WTC11 (cell line): ENCODE measurements around the gene TMPRSS13. TPM values are rescaled to one million over a fixed set of nuclear protein-coding genes. Genes with fewer than 3 reads are reported as not detected.

ENCODE experiments used
- ATAC-seq: fragments of 200-7000 bp; cut with Tn5 transposase; 2 replicates; pipeline ENCODE4 v1.10.0; 2021; ENCODE audit warnings: mild to moderate bottlenecking, moderate library complexity
- CTCF ChIA-PET: fragments of 300-600 bp; sonication (Branson Sonifier 250); formaldehyde crosslinking; loops from one replicate; lab custom pipeline; 2021; ENCODE audit warnings: antibody characterized with exemption; lab: Charles Lee
- POLR2A ChIA-PET: fragments of 350-600 bp; sonication (Branson Sonifier 250); formaldehyde crosslinking; loops from one replicate; lab custom pipeline; 2021; ENCODE audit warnings: antibody characterized with exemption; lab: Charles Lee
- DNase-seq: peaks from one replicate; pipeline ENCODE4 v3.0.0; 2021; ENCODE audit warnings: low spot score
- H3K27ac Mint-ChIP-seq: 2 replicates; pipeline ENCODE4 v1.8.0; 2021; ENCODE audit warnings: mixed read lengths
- H3K27me3 Mint-ChIP-seq: 2 replicates; pipeline ENCODE4 v1.8.0; 2021; ENCODE audit warnings: low read depth, mild to moderate bottlenecking, moderate library complexity, mixed read lengths
- H3K36me3 Mint-ChIP-seq: 2 replicates; pipeline ENCODE4 v1.8.0; 2021; ENCODE audit warnings: mixed read lengths
- H3K4me1 Mint-ChIP-seq: 2 replicates; pipeline ENCODE4 v1.8.0; 2022; ENCODE audit warnings: mixed read lengths
- H3K4me3 Mint-ChIP-seq: 2 replicates; pipeline ENCODE4 v1.8.0; 2021; ENCODE audit warnings: mild to moderate bottlenecking, moderate library complexity, mixed read lengths
- H3K9me3 Mint-ChIP-seq: 2 replicates; pipeline ENCODE4 v1.8.0; 2021; ENCODE audit warnings: mixed read lengths
- CREM ChIP-seq: sonication (generic); formaldehyde crosslinking; IDR thresholded peaks from 2 replicates; pipeline ENCODE4 v1.8.1; 2022; ENCODE audit warnings: mild to moderate bottlenecking, missing genetic modification reagents, moderate library complexity
- ESRRA ChIP-seq: sonication (generic); formaldehyde crosslinking; IDR thresholded peaks from 2 replicates; pipeline ENCODE4 v1.8.1; 2022; ENCODE audit warnings: mild to moderate bottlenecking, missing genetic modification reagents, borderline replicate concordance
- GTF2I ChIP-seq: fragments of 250-450 bp; sonication (Bioruptor Pico); conservative IDR thresholded peaks from 2 replicates; pipeline ENCODE4 v1.4.0; 2021; ENCODE audit warnings: mild to moderate bottlenecking
- JAZF1 ChIP-seq: fragments of 250-450 bp; sonication (Bioruptor Pico); IDR thresholded peaks from 2 replicates; pipeline ENCODE4 v1.9.0; 2021; ENCODE audit warnings: moderate library complexity, mild to moderate bottlenecking, inconsistent platforms
- NFE2L1 ChIP-seq: sonication (generic); formaldehyde crosslinking; IDR thresholded peaks from 2 replicates; pipeline ENCODE4 v1.8.1; 2023; ENCODE audit warnings: missing genetic modification reagents
- RORB ChIP-seq: fragments of 250-450 bp; sonication (Bioruptor Pico); IDR thresholded peaks from 2 replicates; pipeline ENCODE4 v1.9.0; 2021; ENCODE audit warnings: mild to moderate bottlenecking
- SOX15 ChIP-seq: fragments of 250-450 bp; sonication (Bioruptor Pico); IDR thresholded peaks from 2 replicates; pipeline ENCODE4 v1.9.0; 2021; ENCODE audit warnings: mild to moderate bottlenecking
- TCF7 ChIP-seq: sonication (generic); formaldehyde crosslinking; IDR thresholded peaks from 2 replicates; pipeline ENCODE4 v1.8.0; 2022; ENCODE audit warnings: mild to moderate bottlenecking, low read depth, missing genetic modification reagents, moderate library complexity
- ZNF416 ChIP-seq: fragments of 250-450 bp; sonication (Bioruptor Pico); IDR thresholded peaks from 2 replicates; pipeline ENCODE4 v1.9.0; 2021; ENCODE audit warnings: mild to moderate bottlenecking, inconsistent platforms
- total RNA-seq: library from RNA; stranded (reverse); gene quantifications from 3 replicates; pipeline ENCODE4 v1.2.3, GENCODE V29; 2021
- TF ChIP-seq, protein P1 (sequence below): fragments of 250-450 bp; sonication (Bioruptor Pico); IDR thresholded peaks from 2 replicates; pipeline ENCODE4 v1.9.0; 2021; ENCODE audit warnings: mild to moderate bottlenecking, borderline replicate concordance
- TF ChIP-seq, protein P2 (sequence below): sonication (generic); formaldehyde crosslinking; IDR thresholded peaks from 2 replicates; pipeline ENCODE4 v1.8.1; 2023; ENCODE audit warnings: mild to moderate bottlenecking, missing genetic modification reagents
- TF ChIP-seq, protein P3 (sequence below): sonication (generic); formaldehyde crosslinking; IDR thresholded peaks from 2 replicates; pipeline ENCODE4 v1.8.1; 2022; ENCODE audit warnings: missing genetic modification reagents, borderline replicate concordance
- TF ChIP-seq, protein P4 (sequence below): sonication (generic); formaldehyde crosslinking; conservative IDR thresholded peaks from 2 replicates; pipeline ENCODE4 v1.8.1; 2022; ENCODE audit warnings: mild to moderate bottlenecking, missing genetic modification reagents

TMPRSS13 gene
- total RNA-seq, 1 experiment from 2014 or later: 0.63 TPM

DNA sequence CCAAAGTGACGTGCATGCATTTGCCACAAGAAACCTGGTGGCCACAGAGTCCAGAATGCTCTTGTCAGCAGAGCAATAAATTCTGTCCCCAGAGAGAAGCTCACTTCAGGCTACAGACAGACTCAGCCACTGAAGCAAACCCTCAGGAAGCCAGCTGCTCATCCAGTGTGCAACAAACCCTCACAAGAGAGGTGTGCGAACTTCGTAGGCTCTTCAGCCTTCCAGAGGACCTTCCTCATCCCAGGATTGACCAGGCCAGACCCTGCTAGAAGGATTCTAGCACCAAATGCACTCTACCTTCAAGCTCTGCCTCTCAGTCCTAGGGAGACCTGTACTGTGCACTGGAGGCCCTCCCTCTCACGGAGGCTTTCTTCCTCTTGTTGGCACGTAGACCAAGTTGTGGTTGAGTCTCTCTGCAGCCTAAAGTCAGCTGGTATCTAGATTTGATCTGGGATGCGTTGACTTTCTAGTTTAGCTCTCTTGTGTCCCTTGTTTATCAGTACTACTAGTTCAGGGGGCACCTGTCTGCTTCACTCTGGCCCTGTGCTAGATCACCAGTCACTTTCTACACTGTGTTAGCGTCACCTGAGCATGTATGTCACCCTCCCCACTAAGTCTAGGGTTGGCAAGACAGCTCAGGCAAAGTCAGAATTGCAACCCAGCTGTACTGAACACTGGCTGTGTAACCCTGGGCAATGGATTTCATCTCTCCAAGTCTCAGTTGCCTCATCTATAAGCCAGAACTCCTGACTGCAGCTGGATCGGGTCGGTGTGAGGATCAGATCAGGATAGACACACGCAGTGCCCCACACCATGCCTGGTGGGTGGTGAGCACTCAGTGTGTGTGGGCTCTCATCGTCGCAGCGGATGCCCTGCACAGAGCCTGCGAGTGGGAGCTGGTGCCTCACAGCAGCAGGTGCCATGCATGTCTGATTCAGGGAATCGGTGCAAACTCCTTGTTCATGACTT is 22.1 kb upstream of the TMPRSS13 start:
- Mint-ChIP-seq H3K36me3 (no peaks in the 10 kb centered on the region), H3K27ac (no peak overlapping the region), H3K9me3 (no peaks in the 10 kb centered on the region), H3K4me3 (no peak overlapping the region), H3K27me3 (peaks cover 4% of the 10 kb centered on the region; the same call in 1 of the 2 replicates), H3K4me1 (no peaks in the 10 kb centered on the region)
- CTCF ChIA-PET: interaction anchor here (1.2 to 10.5 kb wide), 5 partner anchors 10 to 131 kb away, joined by 3 to 336 read pairs (median 9); partner anchors contain the start of gene FXYD2
- DNase-seq (no peak), ATAC-seq (no peak)
- POLR2A ChIA-PET: no interaction called here
- TF ChIP-seq ZNF416 (CRISPR knock-in tag): no peak

DNA sequence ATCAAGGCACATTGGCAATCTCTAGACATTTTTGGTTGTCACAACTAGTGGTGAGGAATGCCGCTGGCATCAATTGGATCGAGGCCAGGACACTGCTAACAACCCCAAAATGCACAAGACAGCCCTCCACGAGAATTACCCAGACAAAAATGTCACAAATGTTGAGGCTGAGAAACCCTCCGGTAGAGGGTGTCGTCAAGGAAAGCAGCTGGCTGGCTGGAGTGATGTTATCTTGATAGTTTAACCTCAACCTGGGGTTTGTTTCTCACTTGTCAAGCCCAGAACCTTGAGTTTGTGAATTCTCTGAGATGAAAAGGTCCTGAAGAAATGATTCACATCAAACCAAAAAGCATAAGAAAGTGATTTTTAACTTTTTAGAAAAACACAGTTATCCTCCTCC is 21.1 kb upstream of the TMPRSS13 start:
- DNase-seq (no peak), ATAC-seq (no peak)
- TF ChIP-seq, protein P1, sequence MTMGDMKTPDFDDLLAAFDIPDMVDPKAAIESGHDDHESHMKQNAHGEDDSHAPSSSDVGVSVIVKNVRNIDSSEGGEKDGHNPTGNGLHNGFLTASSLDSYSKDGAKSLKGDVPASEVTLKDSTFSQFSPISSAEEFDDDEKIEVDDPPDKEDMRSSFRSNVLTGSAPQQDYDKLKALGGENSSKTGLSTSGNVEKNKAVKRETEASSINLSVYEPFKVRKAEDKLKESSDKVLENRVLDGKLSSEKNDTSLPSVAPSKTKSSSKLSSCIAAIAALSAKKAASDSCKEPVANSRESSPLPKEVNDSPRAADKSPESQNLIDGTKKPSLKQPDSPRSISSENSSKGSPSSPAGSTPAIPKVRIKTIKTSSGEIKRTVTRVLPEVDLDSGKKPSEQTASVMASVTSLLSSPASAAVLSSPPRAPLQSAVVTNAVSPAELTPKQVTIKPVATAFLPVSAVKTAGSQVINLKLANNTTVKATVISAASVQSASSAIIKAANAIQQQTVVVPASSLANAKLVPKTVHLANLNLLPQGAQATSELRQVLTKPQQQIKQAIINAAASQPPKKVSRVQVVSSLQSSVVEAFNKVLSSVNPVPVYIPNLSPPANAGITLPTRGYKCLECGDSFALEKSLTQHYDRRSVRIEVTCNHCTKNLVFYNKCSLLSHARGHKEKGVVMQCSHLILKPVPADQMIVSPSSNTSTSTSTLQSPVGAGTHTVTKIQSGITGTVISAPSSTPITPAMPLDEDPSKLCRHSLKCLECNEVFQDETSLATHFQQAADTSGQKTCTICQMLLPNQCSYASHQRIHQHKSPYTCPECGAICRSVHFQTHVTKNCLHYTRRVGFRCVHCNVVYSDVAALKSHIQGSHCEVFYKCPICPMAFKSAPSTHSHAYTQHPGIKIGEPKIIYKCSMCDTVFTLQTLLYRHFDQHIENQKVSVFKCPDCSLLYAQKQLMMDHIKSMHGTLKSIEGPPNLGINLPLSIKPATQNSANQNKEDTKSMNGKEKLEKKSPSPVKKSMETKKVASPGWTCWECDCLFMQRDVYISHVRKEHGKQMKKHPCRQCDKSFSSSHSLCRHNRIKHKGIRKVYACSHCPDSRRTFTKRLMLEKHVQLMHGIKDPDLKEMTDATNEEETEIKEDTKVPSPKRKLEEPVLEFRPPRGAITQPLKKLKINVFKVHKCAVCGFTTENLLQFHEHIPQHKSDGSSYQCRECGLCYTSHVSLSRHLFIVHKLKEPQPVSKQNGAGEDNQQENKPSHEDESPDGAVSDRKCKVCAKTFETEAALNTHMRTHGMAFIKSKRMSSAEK (CRISPR knock-in tag): no peak
- no peak for TF ChIP-seq GTF2I
- TF ChIP-seq SOX15 (CRISPR knock-in tag): no peak
- TF ChIP-seq, protein P2, sequence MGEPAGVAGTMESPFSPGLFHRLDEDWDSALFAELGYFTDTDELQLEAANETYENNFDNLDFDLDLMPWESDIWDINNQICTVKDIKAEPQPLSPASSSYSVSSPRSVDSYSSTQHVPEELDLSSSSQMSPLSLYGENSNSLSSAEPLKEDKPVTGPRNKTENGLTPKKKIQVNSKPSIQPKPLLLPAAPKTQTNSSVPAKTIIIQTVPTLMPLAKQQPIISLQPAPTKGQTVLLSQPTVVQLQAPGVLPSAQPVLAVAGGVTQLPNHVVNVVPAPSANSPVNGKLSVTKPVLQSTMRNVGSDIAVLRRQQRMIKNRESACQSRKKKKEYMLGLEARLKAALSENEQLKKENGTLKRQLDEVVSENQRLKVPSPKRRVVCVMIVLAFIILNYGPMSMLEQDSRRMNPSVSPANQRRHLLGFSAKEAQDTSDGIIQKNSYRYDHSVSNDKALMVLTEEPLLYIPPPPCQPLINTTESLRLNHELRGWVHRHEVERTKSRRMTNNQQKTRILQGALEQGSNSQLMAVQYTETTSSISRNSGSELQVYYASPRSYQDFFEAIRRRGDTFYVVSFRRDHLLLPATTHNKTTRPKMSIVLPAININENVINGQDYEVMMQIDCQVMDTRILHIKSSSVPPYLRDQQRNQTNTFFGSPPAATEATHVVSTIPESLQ (CRISPR knock-in tag): no peak
- TF ChIP-seq RORB (CRISPR knock-in tag): no peak
- no peak for TF ChIP-seq CREM
- no peak for TF ChIP-seq TCF7 (CRISPR knock-in tag)
- TF ChIP-seq, protein P3, sequence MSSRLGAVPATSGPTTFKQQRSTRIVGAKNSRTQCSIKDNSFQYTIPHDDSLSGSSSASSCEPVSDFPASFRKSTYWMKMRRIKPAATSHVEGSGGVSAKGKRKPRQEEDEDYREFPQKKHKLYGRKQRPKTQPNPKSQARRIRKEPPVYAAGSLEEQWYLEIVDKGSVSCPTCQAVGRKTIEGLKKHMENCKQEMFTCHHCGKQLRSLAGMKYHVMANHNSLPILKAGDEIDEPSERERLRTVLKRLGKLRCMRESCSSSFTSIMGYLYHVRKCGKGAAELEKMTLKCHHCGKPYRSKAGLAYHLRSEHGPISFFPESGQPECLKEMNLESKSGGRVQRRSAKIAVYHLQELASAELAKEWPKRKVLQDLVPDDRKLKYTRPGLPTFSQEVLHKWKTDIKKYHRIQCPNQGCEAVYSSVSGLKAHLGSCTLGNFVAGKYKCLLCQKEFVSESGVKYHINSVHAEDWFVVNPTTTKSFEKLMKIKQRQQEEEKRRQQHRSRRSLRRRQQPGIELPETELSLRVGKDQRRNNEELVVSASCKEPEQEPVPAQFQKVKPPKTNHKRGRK: no peak
- no peak for TF ChIP-seq JAZF1 (CRISPR knock-in tag)
- no peak for TF ChIP-seq ESRRA (CRISPR knock-in tag)
- TF ChIP-seq NFE2L1 (CRISPR knock-in tag): no peak
- TF ChIP-seq, protein P4, sequence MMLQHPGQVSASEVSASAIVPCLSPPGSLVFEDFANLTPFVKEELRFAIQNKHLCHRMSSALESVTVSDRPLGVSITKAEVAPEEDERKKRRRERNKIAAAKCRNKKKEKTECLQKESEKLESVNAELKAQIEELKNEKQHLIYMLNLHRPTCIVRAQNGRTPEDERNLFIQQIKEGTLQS (CRISPR knock-in tag): no peak
- Mint-ChIP-seq H3K4me1 (no peaks in the 10 kb centered on the region), H3K9me3 (no peaks in the 10 kb centered on the region), H3K36me3 (no peaks in the 10 kb centered on the region), H3K4me3 (no peak overlapping the region), H3K27me3 (peaks cover 4% of the 10 kb centered on the region; the same call in 1 of the 2 replicates), H3K27ac (no peak overlapping the region)
- ChIA-PET CTCF (interaction anchor here (1.2 to 10.5 kb wide), 5 partner anchors 11 to 143 kb away, joined by 3 to 336 read pairs (median 5); partner anchors contain the start of gene FXYD2), POLR2A (no interaction called here)
